GM19372 (cell line): Measurements from ENCODE around the gene TRPM3.

ENCODE experiments used
- ATAC-seq: cut with Tn5 transposase; IDR thresholded peaks from one replicate; pipeline ENCODE4 v1.9.1; 2021; ENCODE audit warnings: mild to moderate bottlenecking, low read depth, moderate library complexity; ENCODE audit not compliant: unreplicated experiment

Gene TRPM3

GRCh38 chr9:70852711-70853240, 268.6 kb downstream of the TRPM3 start:
- ATAC-seq, result no peak

GRCh38 chr9:70840266-70840665, 281.2 kb downstream of the TRPM3 start:
- ATAC-seq, result no peak

- no peak for ATAC-seq
These were observed 286.1 kb downstream of the TRPM3 start for GRCh38 chr9:70835323-70835722.

GRCh38 chr9:70832492-70832891, 288.9 kb downstream of the TRPM3 start:
- no peak for ATAC-seq

GRCh38 chr9:70830618-70831017, 290.8 kb downstream of the TRPM3 start:
- ATAC-seq, result no peak

- no peak for ATAC-seq
These were observed 291.7 kb downstream of the TRPM3 start for GRCh38 chr9:70829591-70830265.

- no peak for ATAC-seq
These were observed 294.9 kb downstream of the TRPM3 start for GRCh38 chr9:70826562-70826961.

- ATAC-seq, result no peak
These were observed 298.1 kb downstream of the TRPM3 start for GRCh38 chr9:70823284-70823683.

GRCh38 chr9:70817311-70817710, 304.1 kb downstream of the TRPM3 start:
- ATAC-seq, result no peak

- ATAC-seq, result no peak
These were observed 304.5 kb downstream of the TRPM3 start for GRCh38 chr9:70816891-70817290.

- ATAC-seq, result no peak
These were observed 305.1 kb downstream of the TRPM3 start for GRCh38 chr9:70816316-70816715.

- no peak for ATAC-seq
These were observed 306.8 kb downstream of the TRPM3 start for GRCh38 chr9:70814597-70814996.

- no peak for ATAC-seq
These were observed 308.3 kb downstream of the TRPM3 start for GRCh38 chr9:70813141-70813540.

- ATAC-seq, result no peak
These were observed 309.8 kb downstream of the TRPM3 start for GRCh38 chr9:70811638-70812037.

GRCh38 chr9:70806875-70807274, 314.5 kb downstream of the TRPM3 start:
- no peak for ATAC-seq

- no peak for ATAC-seq
These were observed 315.5 kb downstream of the TRPM3 start for GRCh38 chr9:70805949-70806348.

- no peak for ATAC-seq
These were observed 318.5 kb downstream of the TRPM3 start for GRCh38 chr9:70802758-70803436.

GRCh38 chr9:70802206-70802605, 319.2 kb downstream of the TRPM3 start:
- ATAC-seq, result no peak

- ATAC-seq, result no peak
These were observed 320.1 kb downstream of the TRPM3 start for GRCh38 chr9:70801181-70801829.

- no peak for ATAC-seq
These were observed 323.4 kb downstream of the TRPM3 start for GRCh38 chr9:70798018-70798417.

GRCh38 chr9:70795841-70796240, 325.6 kb downstream of the TRPM3 start:
- ATAC-seq, result no peak

GRCh38 chr9:70792796-70793195, 328.6 kb downstream of the TRPM3 start:
- ATAC-seq, result no peak
